Vagina (tissue), 2 donors: ENCODE measurements around the gene IL10RA. TPM values are rescaled to one million over a fixed set of nuclear protein-coding genes. Genes with fewer than 3 reads are reported as not detected.
"Not testable (repeated sequence)": the region's sequence is repeated elsewhere in the genome, so short reads cannot be mapped to it uniquely, and the experiment has no call there.

ENCODE experiments used
- DNase-seq, 2 donors: peaks; one replicate each; pipeline ENCODE4 v3.0.0-alpha.2; 2017; ENCODE audit errors: extremely low spot score in 2 of 2
- H3K27ac ChIP-seq: fragments of 200-600 bp; sonication (generic); one replicate; pipeline ENCODE4 v1.5.1; 2019
- H3K27me3 ChIP-seq: fragments of 200-600 bp; sonication (generic); one replicate; pipeline ENCODE4 v1.5.1; 2019
- H3K36me3 ChIP-seq, 2 donors: fragments of 200-600 bp; sonication (generic); one replicate each; pipeline ENCODE4 v1.5.1; 2017 to 2019
- H3K4me1 ChIP-seq: fragments of 200-600 bp; sonication (generic); one replicate; pipeline ENCODE4 v1.5.1; 2019
- H3K4me3 ChIP-seq, 2 donors: fragments of 200-600 bp; sonication (generic); 1 replicate in 1 of 2; 2 replicates in 1 of 2; pipeline ENCODE4 v1.5.1; 2016 to 2019
- H3K9me3 ChIP-seq: fragments of 200-600 bp; sonication (generic); one replicate; pipeline ENCODE4 v1.5.1; 2019
- POLR2A ChIP-seq, 2 donors: fragments of 450-650 bp; IDR thresholded peaks; one replicate each; pipeline ENCODE4 v1.6.1; 2017; ENCODE audit warnings: antibody characterized with exemption in 2 of 2, mild to moderate bottlenecking in 2 of 2, moderate library complexity in 2 of 2
- POLR2AphosphoS5 ChIP-seq, 2 donors: sonication (generic); formaldehyde crosslinking; IDR thresholded peaks; one replicate each; pipeline ENCODE4 v1.9.0; 2017; ENCODE audit warnings: antibody characterized with exemption in 2 of 2, mild to moderate bottlenecking in 2 of 2, low read depth in 1 of 2; ENCODE audit not compliant: insufficient read depth in 1 of 2
- intact Hi-C: fragments of 100-400 bp; cut with DNase I; formaldehyde crosslinking; loops from one replicate; pipeline ENCODE4 v1.15.1; 2023
- total RNA-seq: library from RNA; depleted of rRNA; stranded (reverse); fragments of >200 nt; gene quantifications from one replicate; pipeline ENCODE4 v1.2.3, GENCODE V29; 2016
- TF ChIP-seq, protein P1 (sequence below), 3 experiments: fragments of 450-650 bp in 2 of 3; fragments of 200-600 bp in 1 of 3; sonication (generic) in 1 of 3; IDR thresholded peaks; one replicate each; pipeline ENCODE4 v1.5.1; 2017 to 2019; ENCODE audit warnings: antibody characterized with exemption in 3 of 3, mild to moderate bottlenecking in 2 of 3, moderate library complexity in 2 of 3

Gene IL10RA
- total RNA-seq, 1 donor from 2014 or later: 29.0 TPM

GRCh38 chr11:118004543-118005223 is 18.5 kb downstream of the IL10RA start:
- no peaks in the 10 kb centered on the region for H3K27me3 ChIP-seq
- intact Hi-C loops: no loop called here
- H3K4me3 ChIP-seq: no peak overlapping the region
- H3K27ac ChIP-seq: no peak overlapping the region
- no peaks in the 10 kb centered on the region for H3K36me3 ChIP-seq
- TF ChIP-seq, protein P1, sequence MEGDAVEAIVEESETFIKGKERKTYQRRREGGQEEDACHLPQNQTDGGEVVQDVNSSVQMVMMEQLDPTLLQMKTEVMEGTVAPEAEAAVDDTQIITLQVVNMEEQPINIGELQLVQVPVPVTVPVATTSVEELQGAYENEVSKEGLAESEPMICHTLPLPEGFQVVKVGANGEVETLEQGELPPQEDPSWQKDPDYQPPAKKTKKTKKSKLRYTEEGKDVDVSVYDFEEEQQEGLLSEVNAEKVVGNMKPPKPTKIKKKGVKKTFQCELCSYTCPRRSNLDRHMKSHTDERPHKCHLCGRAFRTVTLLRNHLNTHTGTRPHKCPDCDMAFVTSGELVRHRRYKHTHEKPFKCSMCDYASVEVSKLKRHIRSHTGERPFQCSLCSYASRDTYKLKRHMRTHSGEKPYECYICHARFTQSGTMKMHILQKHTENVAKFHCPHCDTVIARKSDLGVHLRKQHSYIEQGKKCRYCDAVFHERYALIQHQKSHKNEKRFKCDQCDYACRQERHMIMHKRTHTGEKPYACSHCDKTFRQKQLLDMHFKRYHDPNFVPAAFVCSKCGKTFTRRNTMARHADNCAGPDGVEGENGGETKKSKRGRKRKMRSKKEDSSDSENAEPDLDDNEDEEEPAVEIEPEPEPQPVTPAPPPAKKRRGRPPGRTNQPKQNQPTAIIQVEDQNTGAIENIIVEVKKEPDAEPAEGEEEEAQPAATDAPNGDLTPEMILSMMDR (IDR thresholded peaks at IDR 0.05): no peak
- TF ChIP-seq POLR2A (IDR thresholded peaks at IDR 0.05) (no peak), POLR2AphosphoS5 (IDR thresholded peaks at IDR 0.05; ENCODE audit: insufficient read depth in 1 of 2, low read depth in 1 of 2) (no peak)
- no peak for DNase-seq
- no peaks in the 10 kb centered on the region for H3K9me3 ChIP-seq
- H3K4me1 ChIP-seq: no peaks in the 10 kb centered on the region

DNA sequence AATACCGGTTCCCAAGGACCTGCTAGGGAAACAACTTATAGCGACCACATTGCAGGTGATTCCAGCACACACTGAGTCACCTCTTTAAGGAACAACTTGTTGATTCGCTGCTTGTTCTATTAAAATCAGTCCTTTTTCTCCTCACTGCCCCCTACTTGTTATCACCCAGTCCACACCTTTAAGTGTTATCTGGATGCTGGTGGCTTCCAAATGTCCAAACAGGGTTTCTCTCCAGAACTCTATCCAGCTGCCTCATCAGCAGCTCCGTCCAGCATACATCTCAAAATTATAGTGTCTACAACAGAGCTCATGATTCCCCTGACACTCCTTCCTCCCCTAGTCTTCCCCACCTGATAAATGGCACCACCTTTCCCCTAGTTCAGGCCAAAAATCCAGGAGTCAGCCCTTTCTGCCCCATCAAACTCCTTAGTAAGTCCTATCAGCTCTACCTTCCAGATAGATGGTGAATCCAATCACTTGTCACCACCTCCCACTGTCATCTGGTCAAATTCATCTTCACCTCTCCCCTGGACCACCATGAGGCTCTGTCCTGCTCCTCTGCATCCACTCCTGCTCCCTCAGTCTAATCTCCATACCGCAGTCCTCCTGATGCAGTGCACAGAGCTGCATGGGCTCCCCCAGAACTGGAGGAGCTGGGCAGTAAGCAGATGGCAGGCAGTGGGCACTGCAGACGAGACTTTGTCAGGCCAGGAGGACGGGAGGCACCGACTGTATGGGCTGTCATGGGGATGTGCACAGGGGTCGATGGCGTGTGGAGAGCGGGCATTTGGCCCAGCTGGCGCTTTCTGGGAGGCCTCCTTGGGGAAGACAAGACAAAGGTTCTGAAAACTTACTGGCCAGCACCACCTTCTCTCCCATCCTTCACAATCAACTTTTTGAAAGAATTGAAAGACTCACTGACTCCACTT is 19.3 kb downstream of the IL10RA start:
- DNase-seq: no peak
- H3K4me3 ChIP-seq: no peak overlapping the region
- no peak overlapping the region for H3K27ac ChIP-seq

GRCh38 chr11:118006153-118006534 is 19.9 kb downstream of the IL10RA start:
- no peak overlapping the region for H3K27ac ChIP-seq
- no peak for DNase-seq
- no peaks in the 10 kb centered on the region for H3K27me3 ChIP-seq
- no peaks in the 10 kb centered on the region for H3K36me3 ChIP-seq
- H3K4me1 ChIP-seq: no peaks in the 10 kb centered on the region
- intact Hi-C loops: no loop called here
- H3K4me3 ChIP-seq: no peak overlapping the region
- no peak for TF ChIP-seq POLR2AphosphoS5 (IDR thresholded peaks at IDR 0.05; ENCODE audit: insufficient read depth in 1 of 2, low read depth in 1 of 2)
- TF ChIP-seq POLR2A (IDR thresholded peaks at IDR 0.05): no peak
- TF ChIP-seq, protein P1 (IDR thresholded peaks at IDR 0.05): no peak
- no peaks in the 10 kb centered on the region for H3K9me3 ChIP-seq

More for the DNA sequence above, 19.3 kb downstream of the IL10RA start:
- Histone ChIP-seq H3K4me1 (no peaks in the 10 kb centered on the region), H3K27me3 (no peaks in the 10 kb centered on the region), H3K9me3 (no peaks in the 10 kb centered on the region), H3K36me3 (no peaks in the 10 kb centered on the region)
- intact Hi-C loops: no loop called here
- TF ChIP-seq POLR2AphosphoS5 (IDR thresholded peaks at IDR 0.05; ENCODE audit: insufficient read depth in 1 of 2, low read depth in 1 of 2): no peak
- TF ChIP-seq POLR2A (IDR thresholded peaks at IDR 0.05): no peak
- TF ChIP-seq, protein P1 (IDR thresholded peaks at IDR 0.05): no peak

DNA sequence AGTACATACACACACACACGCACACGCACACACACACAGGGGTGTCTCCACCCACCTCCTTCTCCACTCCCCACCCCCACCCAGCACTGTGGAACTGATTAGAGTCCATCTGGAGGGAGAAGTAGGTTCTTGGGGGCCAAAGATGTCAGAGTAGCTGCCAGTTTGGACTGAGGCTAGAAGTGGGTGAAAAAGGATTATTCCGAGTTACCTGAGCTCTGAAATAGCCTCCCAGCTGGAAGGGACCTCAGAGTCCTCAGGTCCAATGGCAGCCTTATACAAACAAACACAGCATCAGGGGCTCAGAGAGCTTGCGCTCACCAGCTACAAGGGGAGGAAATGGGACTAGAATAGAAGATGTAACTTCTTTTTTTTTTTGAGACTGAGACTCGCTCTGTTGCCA is 20.8 kb downstream of the IL10RA start:
- intact Hi-C loops: no loop called here
- H3K9me3 ChIP-seq: no peaks in the 10 kb centered on the region
- no peak for DNase-seq
- no peaks in the 10 kb centered on the region for H3K36me3 ChIP-seq
- no peaks in the 10 kb centered on the region for H3K4me1 ChIP-seq
- H3K27me3 ChIP-seq: no peaks in the 10 kb centered on the region
- TF ChIP-seq POLR2AphosphoS5 (IDR thresholded peaks at IDR 0.05; ENCODE audit: insufficient read depth in 1 of 2, low read depth in 1 of 2): no peak
- TF ChIP-seq, protein P1 (IDR thresholded peaks at IDR 0.05): no peak
- TF ChIP-seq POLR2A (IDR thresholded peaks at IDR 0.05): no peak
- H3K27ac ChIP-seq: no peak overlapping the region
- no peak overlapping the region for H3K4me3 ChIP-seq

DNA sequence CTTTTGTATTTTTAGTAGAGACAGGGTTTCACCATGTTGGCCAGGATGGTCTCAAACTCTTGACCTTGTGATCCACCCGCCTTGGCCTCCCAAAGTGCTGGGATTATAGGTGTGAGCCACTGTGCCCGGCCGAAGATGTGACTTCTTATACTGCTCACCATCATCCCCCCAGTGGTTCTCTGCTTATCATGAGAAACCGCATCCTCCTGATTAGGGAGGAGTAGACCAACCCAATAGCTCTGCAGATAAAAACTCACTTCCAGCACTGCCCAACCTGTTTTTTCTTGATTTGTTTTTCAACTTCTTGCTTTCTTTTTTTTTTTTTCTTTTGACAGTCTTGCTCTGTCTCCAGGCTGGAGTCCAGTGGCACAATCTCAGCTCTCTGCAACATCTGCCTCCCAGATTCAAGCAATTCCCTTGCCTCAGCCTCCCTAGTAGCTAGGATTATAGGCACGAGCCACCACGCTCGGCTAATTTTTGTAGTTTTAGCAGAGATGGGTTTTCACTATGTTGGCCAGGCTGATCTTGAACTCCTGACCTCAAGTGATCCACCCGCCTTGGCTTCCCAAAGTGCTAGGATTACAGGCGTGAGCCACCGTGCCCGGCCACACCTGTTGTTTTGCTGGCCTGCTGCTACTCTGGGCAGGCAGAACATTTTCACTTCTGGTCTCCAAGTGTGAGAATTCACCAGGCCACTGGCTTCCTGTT is 21.5 kb downstream of the IL10RA start:
- H3K9me3 ChIP-seq, H3K4me3 ChIP-seq, H3K27me3 ChIP-seq, H3K36me3 ChIP-seq, DNase-seq, H3K4me1 ChIP-seq, H3K27ac ChIP-seq, intact Hi-C loops: not testable (repeated sequence)
